LoVo (cell line): ENCODE results near the gene FAM53B.
"Not testable (repeated sequence)": the region's sequence is repeated elsewhere in the genome, so short reads cannot be mapped to it uniquely, and the experiment has no call there.

Experiments used
- DNase-seq: peaks from one replicate; pipeline ENCODE4 v3.0.0-alpha.2; 2016; ENCODE audit warnings: low spot score

Gene FAM53B, protein sequence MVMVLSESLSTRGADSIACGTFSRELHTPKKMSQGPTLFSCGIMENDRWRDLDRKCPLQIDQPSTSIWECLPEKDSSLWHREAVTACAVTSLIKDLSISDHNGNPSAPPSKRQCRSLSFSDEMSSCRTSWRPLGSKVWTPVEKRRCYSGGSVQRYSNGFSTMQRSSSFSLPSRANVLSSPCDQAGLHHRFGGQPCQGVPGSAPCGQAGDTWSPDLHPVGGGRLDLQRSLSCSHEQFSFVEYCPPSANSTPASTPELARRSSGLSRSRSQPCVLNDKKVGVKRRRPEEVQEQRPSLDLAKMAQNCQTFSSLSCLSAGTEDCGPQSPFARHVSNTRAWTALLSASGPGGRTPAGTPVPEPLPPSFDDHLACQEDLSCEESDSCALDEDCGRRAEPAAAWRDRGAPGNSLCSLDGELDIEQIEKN

GRCh38 chr10:124744102-124745050 lies at the start of gene FAM53B:
TSS of gene FAM53B (minus strand) at chr10:124744378. CDS start at chr10:124706713, 37,665 bp downstream.
- DNase-seq, result peak; percentile 88

- no peak for DNase-seq
Measured at GRCh38 chr10:124792998-124793352, 48.8 kb upstream of the FAM53B start.

- peak; percentile 82 for DNase-seq
Measured at GRCh38 chr10:124791547-124792348, 47.6 kb upstream of the FAM53B start, which contains the start of gene EEF1AKMT2. TSS of gene EEF1AKMT2 (minus strand) at chr10:124791887. CDS start at chr10:124791833, 54 bp downstream.

DNA sequence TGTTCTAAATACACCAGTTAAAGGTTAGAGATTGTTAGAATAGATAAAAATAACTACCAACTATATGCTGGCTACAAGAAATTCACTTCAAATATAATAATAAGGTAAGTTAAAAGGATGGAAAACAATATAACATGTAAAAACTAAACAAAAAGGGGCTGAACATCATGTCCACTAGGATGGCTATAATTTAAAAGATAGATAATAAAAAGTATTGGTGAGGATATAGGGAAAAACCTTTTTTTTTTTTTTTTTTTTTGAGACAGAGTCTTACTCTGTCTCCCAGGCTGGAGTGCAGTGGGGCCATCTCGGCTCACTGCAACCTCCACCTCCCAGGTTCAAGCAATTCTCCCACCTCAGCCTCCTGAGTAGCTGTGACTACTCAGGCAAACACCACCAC lies 38.7 kb upstream of the FAM53B start:
- not testable (repeated sequence) for DNase-seq

DNA sequence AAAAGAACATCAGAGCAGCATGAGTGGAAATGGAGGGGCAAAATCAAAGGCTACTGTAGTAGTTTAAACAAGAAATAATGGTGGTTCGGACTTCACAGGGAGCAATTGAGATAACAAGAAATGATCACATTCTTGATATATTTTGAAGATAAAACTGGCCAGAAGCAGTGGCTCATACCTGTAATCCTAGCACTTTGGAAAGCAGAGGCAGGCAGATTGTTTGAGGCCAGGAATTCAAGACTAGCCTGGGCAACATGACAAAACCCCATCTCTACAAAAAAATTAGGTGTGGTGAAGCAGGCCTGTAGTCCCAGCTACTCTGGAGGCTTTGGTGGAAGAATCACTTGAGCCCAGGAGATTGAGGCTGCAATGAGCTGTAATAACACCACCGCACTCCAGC lies 24.6 kb upstream of the FAM53B start:
- no peak for DNase-seq

GRCh38 chr10:124765256-124765655 lies 21.1 kb upstream of the FAM53B start:
- no peak for DNase-seq

- DNase-seq, result no peak
Measured at GRCh38 chr10:124763267-124763666, 19.1 kb upstream of the FAM53B start.

DNA sequence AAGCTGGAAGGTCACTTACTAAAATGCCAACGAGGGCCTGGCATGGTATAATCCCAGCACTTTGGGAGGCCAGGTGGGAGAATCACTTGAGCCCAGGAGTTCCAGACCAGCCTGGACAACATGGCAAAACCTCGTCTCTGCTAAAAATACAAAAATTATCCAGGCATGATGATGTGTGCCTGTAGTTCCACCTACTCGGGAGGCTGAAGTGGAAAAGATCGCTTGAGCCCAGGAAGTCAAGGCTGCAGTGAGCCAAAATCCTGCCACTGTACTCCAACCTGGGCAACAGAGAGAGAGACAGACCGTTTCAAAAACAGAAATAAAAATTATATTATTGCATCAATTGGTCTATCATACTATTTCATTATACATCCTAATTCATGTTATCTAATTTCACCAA lies 18.1 kb upstream of the FAM53B start:
- no peak for DNase-seq

- DNase-seq, result no peak
Measured at GRCh38 chr10:124756156-124756903, 12.2 kb upstream of the FAM53B start.

- DNase-seq, result no peak
Measured at GRCh38 chr10:124755581-124755980, 11.4 kb upstream of the FAM53B start.

DNA sequence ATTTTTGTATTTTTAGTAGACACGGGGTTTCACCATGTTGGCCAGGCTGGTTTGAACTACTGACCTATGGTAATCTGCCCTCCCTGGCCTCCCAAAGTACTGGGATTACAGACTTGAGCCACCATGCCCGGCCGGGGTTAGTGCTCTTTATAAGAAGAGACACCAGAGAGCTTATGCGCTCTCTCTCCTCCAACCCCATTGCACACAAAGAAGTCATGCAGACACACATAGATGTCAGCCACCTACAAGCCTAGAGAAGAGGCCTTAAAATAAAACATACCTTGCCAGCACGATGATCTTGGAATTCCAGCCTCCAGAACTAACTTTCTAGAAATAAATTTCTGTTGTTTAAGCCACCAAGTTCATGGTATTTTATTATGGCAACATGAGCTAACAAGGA lies 10.0 kb upstream of the FAM53B start:
- DNase-seq, result no peak

DNA sequence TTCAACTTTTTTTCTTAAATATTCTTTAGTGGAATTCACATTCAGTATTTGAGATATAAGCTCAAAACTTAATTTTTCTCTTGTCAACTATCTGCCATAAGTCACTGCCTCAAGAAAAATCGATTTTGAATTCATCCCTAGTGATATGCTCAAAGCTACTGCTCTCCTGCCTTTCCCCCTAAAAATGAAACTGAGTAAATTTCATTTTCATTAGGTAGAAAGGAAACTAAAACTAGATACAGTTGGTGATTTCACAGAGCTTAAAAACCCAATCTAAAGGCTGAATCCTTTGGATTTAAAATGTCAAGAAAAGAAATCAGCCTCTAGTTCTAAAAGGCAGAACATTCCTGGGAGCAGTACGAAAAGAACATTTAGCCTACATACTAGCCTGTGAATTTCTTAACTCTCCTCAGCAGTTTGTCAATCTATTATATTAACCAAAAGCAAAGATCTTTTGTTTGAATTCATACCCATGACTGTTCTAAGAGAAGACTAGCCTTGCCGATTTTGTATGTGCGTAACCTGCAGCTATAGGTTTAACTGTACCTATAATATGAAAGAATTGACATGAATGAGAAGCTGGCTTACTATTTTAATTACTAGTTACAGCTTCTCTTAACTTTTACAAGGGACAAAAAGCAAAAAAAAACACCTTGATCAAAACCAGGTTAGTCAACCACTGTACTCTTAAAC lies 4.9 kb upstream of the FAM53B start:
- DNase-seq, result no peak

- DNase-seq, result no peak
Measured at GRCh38 chr10:124748166-124748565, 4.0 kb upstream of the FAM53B start.

DNA sequence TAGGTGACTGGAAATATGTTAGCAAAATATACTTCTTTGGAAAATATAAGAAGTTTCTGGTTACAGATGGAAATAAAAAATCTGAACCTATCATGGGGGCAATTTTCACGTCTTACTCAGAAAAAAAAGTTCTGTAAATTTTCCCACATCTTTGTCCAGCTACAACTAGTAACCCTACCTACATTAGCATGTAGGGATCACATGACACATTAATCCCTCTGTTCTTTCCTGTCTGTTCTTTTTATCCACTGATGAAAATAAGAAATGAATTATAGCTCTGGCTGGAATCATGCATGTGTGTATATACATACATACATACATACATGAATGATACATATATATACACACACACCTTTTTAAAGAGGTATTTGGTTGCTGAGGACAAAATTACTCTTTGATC lies 3.6 kb upstream of the FAM53B start:
- DNase-seq, result no peak

DNA sequence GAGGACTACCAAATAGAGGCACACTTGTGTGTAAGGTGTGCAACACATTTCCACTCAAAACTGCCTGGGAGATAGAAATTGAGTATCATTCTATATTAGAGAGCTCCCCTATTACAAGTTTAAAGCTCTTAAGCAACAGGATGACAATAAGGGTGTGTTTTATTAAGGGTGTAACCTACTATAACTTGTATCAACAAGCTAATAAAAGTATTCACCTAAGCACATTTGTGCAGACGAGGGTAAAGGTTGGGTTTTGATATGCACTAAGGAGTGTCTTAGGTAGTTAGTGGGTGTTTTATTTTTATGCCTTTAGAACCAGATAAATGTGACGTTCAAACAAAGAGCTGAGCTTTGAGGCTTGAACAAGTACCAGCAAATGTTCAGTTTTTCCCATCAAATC lies 2.8 kb upstream of the FAM53B start:
- peak; percentile 53 for DNase-seq

GRCh38 chr10:124746447-124746846 lies 2.3 kb upstream of the FAM53B start:
- DNase-seq, result not testable (repeated sequence)

DNA sequence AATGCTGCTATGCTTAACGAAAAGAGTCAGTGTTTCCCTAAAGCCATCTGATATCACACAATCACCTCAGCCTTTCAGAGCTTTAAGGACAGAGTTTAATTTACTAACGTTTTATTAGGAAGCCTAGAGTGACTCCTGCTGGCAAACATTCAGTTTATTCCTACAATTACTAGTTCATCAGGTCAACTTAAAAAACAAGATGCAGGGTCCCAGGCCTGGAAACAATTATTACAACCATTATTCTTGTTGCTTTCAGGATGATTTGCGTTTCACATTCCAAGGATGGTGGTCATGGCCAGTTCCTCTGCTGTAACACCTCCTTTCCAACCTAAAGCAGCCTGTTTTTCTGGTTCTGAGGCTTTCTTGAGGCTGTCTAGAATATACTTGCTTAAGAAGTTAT lies 1.5 kb upstream of the FAM53B start:
- DNase-seq, result peak; percentile 54

DNA sequence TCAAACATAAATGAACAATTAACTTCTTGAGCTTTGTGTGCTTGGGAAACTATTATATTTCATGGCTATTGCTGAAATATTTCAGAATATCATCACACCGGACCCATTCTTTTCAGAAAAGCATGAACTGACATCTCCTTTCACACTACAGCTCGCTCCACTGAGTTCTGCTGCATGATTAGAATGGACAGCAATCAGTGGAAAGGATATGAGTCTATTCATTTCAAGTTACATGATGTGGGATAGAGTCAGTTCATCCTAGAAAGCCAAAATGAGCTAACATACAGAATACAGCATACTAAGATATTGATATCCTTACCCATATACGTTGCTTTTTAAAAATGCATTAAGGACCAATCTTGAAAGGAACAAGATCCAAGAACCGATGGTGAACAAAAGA lies 1.1 kb upstream of the FAM53B start:
- no peak for DNase-seq

DNA sequence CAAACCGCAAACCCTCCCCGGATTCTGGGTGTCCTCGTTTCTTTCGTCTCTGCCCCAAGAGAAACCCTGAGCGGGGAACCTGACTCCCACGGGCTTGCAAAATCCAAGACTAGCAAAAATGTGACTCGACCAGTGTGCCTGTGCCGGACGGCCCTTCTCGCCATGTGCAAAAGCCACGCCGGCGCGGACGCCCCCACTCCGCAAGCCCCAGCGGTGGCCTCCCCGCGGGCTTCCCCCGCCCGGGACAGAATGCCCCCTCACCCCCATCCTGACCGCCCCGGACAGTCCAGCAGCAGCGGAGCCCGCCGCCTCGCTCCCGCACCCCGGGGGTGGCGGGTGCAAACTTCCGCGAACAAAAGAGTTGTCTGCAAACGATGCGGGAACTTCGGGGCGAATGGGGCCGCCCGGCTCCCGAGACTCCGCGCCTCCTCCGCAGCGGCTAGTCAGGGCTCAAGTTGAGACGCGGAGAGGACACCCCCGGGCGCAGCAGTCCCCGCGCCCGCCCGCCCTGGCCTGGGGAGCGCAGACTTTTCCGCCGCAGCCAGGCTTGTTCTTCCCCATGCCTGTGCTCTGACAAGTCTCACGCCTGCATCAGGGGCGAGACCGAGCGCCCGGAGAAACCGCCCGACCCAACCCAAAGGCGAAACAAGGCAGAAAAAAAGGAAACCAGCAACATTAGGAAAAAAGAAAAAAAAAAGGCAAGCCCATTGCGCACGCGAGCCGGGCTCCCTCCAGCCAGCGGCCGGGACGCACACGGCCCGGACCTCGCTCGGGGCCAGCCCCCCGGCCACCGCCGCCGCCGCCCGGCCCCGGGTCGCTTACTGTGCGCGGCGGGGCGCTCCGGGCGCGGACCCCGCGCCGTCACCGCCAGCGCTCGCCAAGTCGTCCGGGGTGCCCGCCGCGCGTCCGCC lies 732 bp downstream of the FAM53B start:
- no peak for DNase-seq
